Measurements from ENCODE around the gene C6orf89. TPM values are rescaled to one million over a fixed set of nuclear protein-coding genes. Genes with fewer than 3 reads are reported as not detected.
A peak's percentile ranks its signal among the peaks of the same experiment; 100 is the strongest.

Gene C6orf89
- total RNA-seq, 1 donor from 2014 or later = 28.4 TPM

DNA sequence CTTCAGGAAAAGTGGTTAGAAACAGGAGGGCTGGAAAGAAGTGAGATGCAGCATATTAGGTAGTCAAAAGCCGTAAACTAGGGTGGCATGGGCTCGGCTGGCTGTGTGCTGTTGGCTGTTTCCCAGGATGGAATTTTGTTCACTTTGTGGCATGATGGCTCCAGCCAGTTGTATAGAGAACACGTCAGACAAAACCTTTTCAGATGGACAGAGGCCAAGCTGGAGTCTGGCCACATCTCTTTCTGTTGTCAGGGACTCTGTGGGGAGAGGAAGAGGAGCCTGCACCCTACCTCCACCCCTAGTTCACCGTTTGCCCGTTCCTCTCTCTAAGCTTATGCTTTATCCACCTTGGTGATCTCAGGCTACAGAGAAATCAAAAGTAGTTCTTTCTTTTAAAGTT, 22.0 kb downstream of the C6orf89 start:
- Mint-ChIP-seq H3K36me3 (ENCODE audit: low read depth) (peaks cover 61% of the 10 kb centered on the region), H3K4me1 (ENCODE audit: low read depth) (peaks cover 45% of the 10 kb centered on the region), H3K27me3 (ENCODE audit: low read depth) (no peaks in the 10 kb centered on the region), H3K4me3 (ENCODE audit: low read depth) (no peak overlapping the region), H3K9me3 (no peaks in the 10 kb centered on the region), H3K27ac (no peak overlapping the region)
- DNase-seq (ENCODE audit: low spot score) = no peak
- intact Hi-C loops (cut with micrococcal nuclease) = no loop called here

DNA sequence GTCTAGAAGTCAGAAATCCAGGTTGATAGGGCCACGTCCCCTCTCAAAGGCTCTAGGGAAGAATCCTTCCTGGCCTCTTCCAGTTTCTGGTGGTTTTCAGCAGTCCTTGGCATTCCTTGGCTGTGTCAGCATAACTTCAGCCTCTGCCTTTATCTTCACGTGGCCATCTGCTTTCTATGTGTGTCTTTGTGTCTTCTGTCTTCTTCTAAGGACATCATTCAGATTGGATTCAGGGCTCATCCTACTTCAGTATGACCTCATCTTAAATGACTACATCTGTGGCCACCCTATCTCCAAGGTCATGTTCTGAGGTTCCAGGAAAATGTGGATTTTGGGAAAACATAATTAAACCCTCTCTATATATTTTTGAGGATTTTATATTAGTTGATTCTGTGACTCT, 23.0 kb downstream of the C6orf89 start:
- Mint-ChIP-seq H3K27me3 (ENCODE audit: low read depth) (no peaks in the 10 kb centered on the region), H3K4me3 (ENCODE audit: low read depth) (no peak overlapping the region), H3K4me1 (ENCODE audit: low read depth) (peaks cover 54% of the 10 kb centered on the region), H3K27ac (no peak overlapping the region), H3K36me3 (ENCODE audit: low read depth) (peaks cover 55% of the 10 kb centered on the region), H3K9me3 (no peaks in the 10 kb centered on the region)
- DNase-seq (ENCODE audit: low spot score) = no peak
- intact Hi-C loops (cut with micrococcal nuclease) = no loop called here

DNA sequence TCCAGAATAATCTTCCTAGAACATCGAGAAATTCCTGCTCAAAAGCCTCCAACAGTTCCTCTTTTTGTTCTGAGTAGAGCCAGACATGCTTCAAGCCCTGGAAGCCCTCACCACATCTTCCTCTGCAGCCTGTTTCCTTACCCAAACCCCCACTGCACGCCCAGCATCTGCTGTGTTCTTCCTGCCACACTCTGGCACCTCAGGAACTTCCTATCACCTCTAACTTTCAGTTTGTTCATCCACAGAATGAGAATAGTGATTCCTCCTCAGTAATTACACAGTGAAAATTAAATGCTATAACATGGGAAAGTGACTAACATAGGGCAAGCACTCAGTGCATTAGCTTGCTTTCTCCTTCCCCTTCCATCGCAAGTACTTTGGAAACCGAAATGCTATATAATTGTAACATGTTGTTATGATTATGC, 26.3 kb downstream of the C6orf89 start:
- intact Hi-C loops (cut with micrococcal nuclease) = loop anchor here (1.0 to 10.0 kb wide), 11 partner anchors 27 to 585 kb away; partner anchors contain the start of genes C6orf89, CCDC167, MTCH1 and PI16
- Mint-ChIP-seq H3K4me1 (ENCODE audit: low read depth) (peaks cover 52% of the 10 kb centered on the region), H3K36me3 (ENCODE audit: low read depth) (peaks cover 63% of the 10 kb centered on the region), H3K4me3 (ENCODE audit: low read depth) (peak overlapping the region; percentile 71), H3K9me3 (no peaks in the 10 kb centered on the region), H3K27me3 (ENCODE audit: low read depth) (no peaks in the 10 kb centered on the region), H3K27ac (peak overlapping the region; percentile 80)
- no peak for DNase-seq (ENCODE audit: low spot score)

DNA sequence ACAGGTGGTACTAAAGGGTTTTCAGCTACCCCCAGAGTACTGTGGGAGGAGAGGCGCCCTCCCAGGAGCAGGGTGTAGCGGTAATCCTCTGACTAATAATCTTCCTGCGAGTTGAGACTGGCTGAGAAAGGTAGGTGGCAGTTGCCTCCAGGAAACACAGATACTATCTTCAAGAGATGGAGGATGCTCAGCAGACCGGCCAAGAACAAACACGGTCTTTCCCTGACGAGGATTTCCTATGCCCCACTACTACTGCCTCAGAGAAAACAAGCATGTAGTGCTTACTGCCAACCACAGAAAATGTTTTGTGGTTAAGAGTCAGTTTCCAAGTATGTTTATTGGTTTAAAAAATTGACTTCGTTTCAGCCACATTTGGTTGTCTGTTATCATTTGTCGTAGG, 26.8 kb downstream of the C6orf89 start:
- Mint-ChIP-seq H3K4me1 (ENCODE audit: low read depth) (peaks cover 51% of the 10 kb centered on the region), H3K4me3 (ENCODE audit: low read depth) (peak overlapping the region; percentile 71), H3K27me3 (ENCODE audit: low read depth) (no peaks in the 10 kb centered on the region)

DNA sequence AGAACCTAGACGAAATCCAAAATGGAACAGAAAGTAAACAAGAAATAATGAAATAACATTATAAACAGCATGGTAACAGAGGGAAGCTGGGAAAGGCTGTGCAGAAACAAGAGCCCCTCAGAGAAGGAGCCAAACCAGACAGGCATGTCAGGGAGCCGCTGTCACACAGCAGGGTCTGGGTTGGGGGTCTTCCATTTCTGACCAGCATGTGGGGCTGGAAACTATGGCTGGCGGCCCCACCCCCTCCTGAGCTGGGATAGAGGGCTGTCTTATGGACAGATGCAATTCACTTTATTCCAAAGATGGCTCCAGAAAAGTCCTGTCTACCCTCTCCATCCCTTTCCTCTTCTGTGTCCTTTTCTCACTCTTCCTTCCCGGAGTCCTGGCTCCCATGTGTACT, 27.3 kb downstream of the C6orf89 start:
- DNase-seq (ENCODE audit: low spot score) = no peak
- Mint-ChIP-seq H3K4me3 (ENCODE audit: low read depth) (peak overlapping the region; percentile 41), H3K27ac (peak overlapping the region; percentile 80), H3K27me3 (ENCODE audit: low read depth) (no peaks in the 10 kb centered on the region), H3K36me3 (ENCODE audit: low read depth) (peaks cover 63% of the 10 kb centered on the region), H3K9me3 (no peaks in the 10 kb centered on the region), H3K4me1 (ENCODE audit: low read depth) (peaks cover 46% of the 10 kb centered on the region)
- intact Hi-C loops (cut with micrococcal nuclease) = loop anchor here (1.0 to 10.0 kb wide), 6 partner anchors 12 to 584 kb away; partner anchors contain the start of genes CCDC167, PIM1, PPIL1 and RAB44

More for the DNA sequence above, 26.8 kb downstream of the C6orf89 start:
- Mint-ChIP-seq H3K27ac (peak overlapping the region; percentile 80), H3K9me3 (no peaks in the 10 kb centered on the region), H3K36me3 (ENCODE audit: low read depth) (peaks cover 64% of the 10 kb centered on the region)
- peak; percentile 78 for DNase-seq (ENCODE audit: low spot score)
- intact Hi-C loops (cut with micrococcal nuclease) = loop anchor here (1.0 to 10.0 kb wide), 11 partner anchors 27 to 585 kb away; partner anchors contain the start of genes C6orf89, CCDC167, MTCH1 and PI16

DNA sequence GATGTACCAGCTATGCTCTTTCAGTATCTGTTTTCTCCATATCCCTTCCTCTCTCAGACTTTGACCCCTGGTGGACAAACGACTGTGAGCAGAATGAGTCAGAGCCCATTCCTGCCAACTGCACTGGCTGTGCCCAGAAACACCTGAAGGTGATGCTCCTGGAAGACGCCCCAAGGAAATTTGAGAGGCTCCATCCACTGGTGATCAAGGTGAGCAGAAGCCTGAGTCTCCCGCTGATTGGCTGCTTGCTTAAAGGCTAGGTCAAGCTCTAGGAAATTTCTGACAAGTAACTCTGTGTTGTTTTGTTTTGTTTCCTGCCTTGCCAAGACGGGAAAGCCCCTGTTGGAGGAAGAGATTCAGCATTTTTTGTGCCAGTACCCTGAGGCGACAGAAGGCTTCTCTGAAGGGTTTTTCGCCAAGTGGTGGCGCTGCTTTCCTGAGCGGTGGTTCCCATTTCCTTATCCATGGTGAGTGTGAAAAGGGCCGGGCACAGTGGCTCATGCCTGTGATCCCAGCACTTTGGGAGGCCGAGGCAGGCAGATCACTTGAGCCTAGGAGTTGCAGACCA, 28.6 kb downstream of the C6orf89 start:
- intact Hi-C loops (cut with micrococcal nuclease) = loop anchor here (5.0 to 10.0 kb wide), 4 partner anchors 217 to 583 kb away; partner anchors contain the start of genes CCDC167, PIM1 and RAB44
- H3K36me3 Mint-ChIP-seq (ENCODE audit: low read depth) = peaks cover 65% of the 10 kb centered on the region
- H3K4me3 Mint-ChIP-seq (ENCODE audit: low read depth) = peak overlapping the region; percentile 50
- peak overlapping the region; percentile 82 for H3K27ac Mint-ChIP-seq
- H3K4me1 Mint-ChIP-seq (ENCODE audit: low read depth) = peaks cover 48% of the 10 kb centered on the region
- H3K9me3 Mint-ChIP-seq = no peaks in the 10 kb centered on the region
- no peak for DNase-seq (ENCODE audit: low spot score)
- no peaks in the 10 kb centered on the region for H3K27me3 Mint-ChIP-seq (ENCODE audit: low read depth)

DNA sequence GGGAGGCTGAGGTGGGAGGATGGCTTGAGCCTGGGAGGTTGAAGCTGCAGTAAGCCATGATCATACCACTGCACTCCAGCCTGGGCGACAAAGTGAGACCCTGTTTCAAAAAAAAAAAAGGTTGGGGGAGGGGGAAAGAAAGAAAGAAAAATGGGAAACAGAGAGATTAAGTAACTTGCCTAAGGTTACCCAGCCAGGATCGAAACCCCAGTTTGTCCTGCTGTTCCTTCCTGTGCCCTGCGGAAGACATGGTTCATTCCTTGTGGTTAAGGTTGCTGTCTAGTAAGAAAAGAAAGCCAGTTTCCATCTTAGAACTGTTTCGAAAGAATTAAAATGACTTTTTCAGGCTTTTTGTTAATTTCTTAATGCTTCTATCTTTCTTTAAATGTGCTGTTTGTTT, 29.8 kb downstream of the C6orf89 start:
- DNase-seq (ENCODE audit: low spot score) = no peak
- Mint-ChIP-seq H3K9me3 (no peaks in the 10 kb centered on the region), H3K4me1 (ENCODE audit: low read depth) (peaks cover 51% of the 10 kb centered on the region), H3K4me3 (ENCODE audit: low read depth) (no peak overlapping the region), H3K36me3 (ENCODE audit: low read depth) (peaks cover 67% of the 10 kb centered on the region), H3K27ac (no peak overlapping the region), H3K27me3 (ENCODE audit: low read depth) (no peaks in the 10 kb centered on the region)
- intact Hi-C loops (cut with micrococcal nuclease) = loop anchor here (10.0 kb wide), 1 partner anchor 289 kb away; no protein-coding TSS in a partner anchor

DNA sequence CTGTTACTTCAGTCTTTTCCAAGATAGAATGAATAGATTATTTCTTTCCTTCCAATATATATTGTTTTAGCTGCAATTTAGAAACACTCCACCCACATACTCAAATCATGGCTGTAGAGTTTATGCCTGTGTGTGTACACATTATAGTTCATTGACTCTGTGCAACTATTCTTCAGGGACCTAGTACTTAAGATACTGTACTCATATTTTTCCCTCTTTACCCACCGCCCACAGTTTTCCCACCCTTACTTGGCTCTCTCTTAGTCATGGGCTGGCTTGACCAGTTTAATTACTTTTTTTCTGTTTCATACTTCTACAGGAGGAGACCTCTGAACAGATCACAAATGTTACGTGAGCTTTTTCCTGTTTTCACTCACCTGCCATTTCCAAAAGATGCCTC, 30.4 kb downstream of the C6orf89 start:
- Mint-ChIP-seq H3K27me3 (ENCODE audit: low read depth) (no peaks in the 10 kb centered on the region), H3K36me3 (ENCODE audit: low read depth) (peaks cover 72% of the 10 kb centered on the region), H3K4me3 (ENCODE audit: low read depth) (no peak overlapping the region), H3K9me3 (no peaks in the 10 kb centered on the region), H3K4me1 (ENCODE audit: low read depth) (peaks cover 49% of the 10 kb centered on the region), H3K27ac (no peak overlapping the region)
- intact Hi-C loops (cut with micrococcal nuclease) = loop anchor here (10.0 kb wide), 1 partner anchor 289 kb away; no protein-coding TSS in a partner anchor
- DNase-seq (ENCODE audit: low spot score) = no peak

DNA sequence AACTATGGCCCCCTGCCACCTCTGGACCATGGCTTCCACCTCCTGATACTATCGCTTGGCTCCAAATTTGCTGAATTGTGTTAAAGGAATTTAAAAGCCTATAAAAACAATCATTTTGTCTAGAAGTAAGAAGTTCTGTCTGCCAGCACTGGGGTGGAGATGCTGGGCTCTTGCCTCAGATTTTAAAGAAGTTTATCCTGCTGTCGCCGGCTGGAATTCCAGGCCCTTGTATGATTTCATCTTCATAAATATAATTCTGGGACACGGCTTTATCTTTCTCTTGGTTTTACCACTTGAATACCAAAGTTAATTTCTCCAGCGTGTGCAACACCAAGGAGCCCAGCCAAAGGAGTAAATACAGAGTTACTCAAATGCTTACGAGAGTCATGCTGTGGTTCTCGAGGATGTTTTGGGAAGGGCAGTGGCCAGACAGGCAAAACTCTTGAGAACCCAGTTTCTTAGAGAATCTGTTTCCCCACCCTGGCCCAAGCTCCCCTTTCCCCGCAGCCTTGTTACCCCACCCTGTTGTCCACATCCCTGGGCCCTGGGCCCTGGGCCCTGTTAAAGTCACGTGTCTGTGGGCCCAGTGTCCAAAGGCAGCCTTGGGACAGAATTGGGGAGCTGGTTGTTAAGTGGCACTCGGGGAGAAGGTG, 31.9 kb downstream of the C6orf89 start:
- Mint-ChIP-seq H3K4me1 (ENCODE audit: low read depth) (peaks cover 36% of the 10 kb centered on the region), H3K9me3 (no peaks in the 10 kb centered on the region), H3K27ac (no peak overlapping the region), H3K36me3 (ENCODE audit: low read depth) (peaks cover 72% of the 10 kb centered on the region), H3K4me3 (ENCODE audit: low read depth) (no peak overlapping the region), H3K27me3 (ENCODE audit: low read depth) (no peaks in the 10 kb centered on the region)
- intact Hi-C loops (cut with micrococcal nuclease) = loop anchor here (10.0 kb wide), 1 partner anchor 287 kb away; no protein-coding TSS in a partner anchor
- no peak for DNase-seq (ENCODE audit: low spot score)

DNA sequence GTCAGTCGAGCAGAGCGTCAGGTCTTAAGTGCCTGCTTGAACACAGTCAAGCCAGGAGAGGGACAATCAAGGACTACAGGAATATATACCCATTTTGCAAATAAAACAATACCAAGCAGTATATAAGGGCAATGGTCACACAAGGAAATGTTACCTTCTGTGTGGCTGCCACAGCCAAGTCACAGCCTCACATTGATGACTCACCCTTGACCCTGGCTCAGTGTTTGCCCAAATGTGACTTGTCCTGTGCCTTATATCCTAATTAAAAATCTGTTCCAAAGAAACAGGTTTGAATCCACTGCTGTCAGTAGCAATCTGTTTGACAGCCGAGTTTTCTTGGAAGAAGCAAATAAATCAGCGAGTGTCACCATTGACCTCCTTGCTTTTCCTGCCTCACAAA, 34.3 kb downstream of the C6orf89 start:
- intact Hi-C loops (cut with micrococcal nuclease) = no loop called here
- no peak for DNase-seq (ENCODE audit: low spot score)
- no peak overlapping the region for H3K27ac Mint-ChIP-seq
- no peak overlapping the region for H3K4me3 Mint-ChIP-seq (ENCODE audit: low read depth)
- H3K9me3 Mint-ChIP-seq = no peaks in the 10 kb centered on the region
- H3K27me3 Mint-ChIP-seq (ENCODE audit: low read depth) = no peaks in the 10 kb centered on the region
- H3K36me3 Mint-ChIP-seq (ENCODE audit: low read depth) = peaks cover 81% of the 10 kb centered on the region
- H3K4me1 Mint-ChIP-seq (ENCODE audit: low read depth) = peaks cover 27% of the 10 kb centered on the region

DNA sequence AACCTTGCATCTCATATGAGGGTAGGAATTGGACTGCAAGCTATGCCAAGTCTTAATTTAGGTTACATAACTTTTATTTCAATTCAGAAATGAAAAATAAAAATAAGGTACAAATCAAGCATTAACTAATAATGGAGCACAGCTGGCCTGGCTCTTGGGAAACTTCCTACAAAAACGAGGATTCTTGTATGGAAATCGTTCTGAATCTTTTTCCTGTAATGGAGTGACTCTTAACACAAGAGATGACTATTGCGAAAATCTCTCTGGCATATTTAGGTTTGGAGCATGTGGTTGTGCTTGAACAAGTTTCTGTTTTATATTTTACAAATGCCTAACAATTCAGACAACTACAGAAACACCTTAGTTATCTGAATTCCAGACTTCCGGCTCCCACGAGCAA, 34.8 kb downstream of the C6orf89 start:
- intact Hi-C loops (cut with micrococcal nuclease) = no loop called here
- Mint-ChIP-seq H3K27me3 (ENCODE audit: low read depth) (no peaks in the 10 kb centered on the region), H3K36me3 (ENCODE audit: low read depth) (peaks cover 81% of the 10 kb centered on the region), H3K9me3 (no peaks in the 10 kb centered on the region), H3K27ac (no peak overlapping the region), H3K4me1 (ENCODE audit: low read depth) (peaks cover 30% of the 10 kb centered on the region), H3K4me3 (ENCODE audit: low read depth) (no peak overlapping the region)
- DNase-seq (ENCODE audit: low spot score) = no peak

DNA sequence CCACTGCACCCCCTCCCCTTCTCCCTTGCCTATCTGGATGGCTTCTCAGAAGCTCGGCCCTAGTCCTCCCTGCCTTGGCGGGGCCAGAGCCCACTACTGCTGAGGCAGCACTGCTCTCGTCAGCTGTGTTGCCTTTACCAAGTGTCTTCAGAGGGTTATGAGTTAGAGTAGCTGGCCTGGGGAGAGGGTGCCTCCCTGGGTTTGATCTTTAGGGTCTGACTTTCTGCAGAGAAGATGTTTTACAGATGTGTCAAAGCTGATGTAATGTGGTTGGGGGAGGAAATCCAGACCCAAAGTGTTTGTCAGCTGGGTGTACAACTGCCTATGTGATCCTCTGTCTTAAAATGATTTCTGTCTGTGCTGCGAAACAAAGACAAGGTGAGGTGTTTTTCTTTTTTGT, 38.4 kb downstream of the C6orf89 start:
- Mint-ChIP-seq H3K27ac (no peak overlapping the region), H3K4me3 (ENCODE audit: low read depth) (no peak overlapping the region), H3K9me3 (no peaks in the 10 kb centered on the region), H3K4me1 (ENCODE audit: low read depth) (peaks cover 35% of the 10 kb centered on the region), H3K36me3 (ENCODE audit: low read depth) (peaks cover 53% of the 10 kb centered on the region), H3K27me3 (ENCODE audit: low read depth) (no peaks in the 10 kb centered on the region)
- no peak for DNase-seq (ENCODE audit: low spot score)
- intact Hi-C loops (cut with micrococcal nuclease) = no loop called here

DNA sequence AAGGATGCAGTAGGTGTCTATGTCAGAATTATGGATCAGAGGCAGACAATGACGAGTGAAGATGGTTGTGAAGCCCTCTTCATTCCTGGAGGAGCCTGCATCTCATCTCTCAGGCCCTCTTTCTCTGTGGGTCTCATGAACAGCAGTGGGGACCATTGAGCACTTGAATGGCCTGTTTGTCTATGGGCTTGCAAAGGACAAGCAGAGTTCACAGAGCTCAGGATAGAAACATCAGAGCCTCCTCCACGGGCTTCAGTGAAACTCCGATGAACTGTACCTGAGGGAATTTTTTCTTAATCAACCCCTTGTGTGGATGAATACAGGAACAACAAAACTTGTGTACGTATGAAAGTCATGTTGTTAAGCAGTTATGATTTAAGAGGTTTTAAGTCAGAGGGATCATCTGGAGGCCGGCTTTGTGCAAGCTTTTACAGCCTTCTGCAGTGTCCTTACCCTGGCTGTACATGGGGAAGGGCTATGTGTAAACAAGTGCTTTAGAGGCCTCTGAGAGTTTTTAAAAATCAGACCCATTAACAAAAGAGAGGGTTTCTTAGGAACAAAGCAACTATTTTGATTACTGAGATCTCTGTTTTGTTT, 39.1 kb downstream of the C6orf89 start:
- DNase-seq (ENCODE audit: low spot score) = no peak
- intact Hi-C loops (cut with micrococcal nuclease) = loop anchor here (1.0 kb wide), 1 partner anchor 12 kb away; no protein-coding TSS in a partner anchor
- Mint-ChIP-seq H3K36me3 (ENCODE audit: low read depth) (peaks cover 47% of the 10 kb centered on the region), H3K27me3 (ENCODE audit: low read depth) (no peaks in the 10 kb centered on the region), H3K4me1 (ENCODE audit: low read depth) (peaks cover 33% of the 10 kb centered on the region), H3K27ac (peak overlapping the region; percentile 65), H3K4me3 (ENCODE audit: low read depth) (no peak overlapping the region), H3K9me3 (no peaks in the 10 kb centered on the region)

Measured in activated T-helper 2 cell treated with anti-CD3 and anti-CD28 coated beads, Interferon-gamma antibody, Interleukin-2, Interleukin-4, amounts not matched to agents 10 μg/mL and 5 μg/mL and 100 μg/mL, durations not matched to agents 14 hours and 24 hours and 36 hours (primary cell).